ES-I3 (cell line): Measurements from ENCODE around the gene RNF135.
"Not testable (repeated sequence)": the region's sequence is repeated elsewhere in the genome, so short reads cannot be mapped to it uniquely, and the experiment has no call there.

Experiments
- H3K36me3 ChIP-seq: 2 replicates; pipeline ENCODE4 v1.6.1; 2013; ENCODE audit warnings: mild to moderate bottlenecking, low read length, control low read depth, moderate library complexity; ENCODE audit not compliant: insufficient read depth
- H3K4me1 ChIP-seq: 2 replicates; pipeline ENCODE4 v1.6.1; 2013; ENCODE audit warnings: mild to moderate bottlenecking, control low read depth, low read length; ENCODE audit not compliant: insufficient read depth
- H3K9ac ChIP-seq: 2 replicates; pipeline ENCODE4 v1.6.1; 2013; ENCODE audit warnings: low read depth, mild to moderate bottlenecking, low read length, moderate library complexity
- H3K9me3 ChIP-seq: 2 replicates; pipeline ENCODE4 v1.6.1; 2013; ENCODE audit warnings: mild to moderate bottlenecking, low read length, moderate library complexity; ENCODE audit not compliant: control insufficient read depth, insufficient read depth

Gene RNF135, protein sequence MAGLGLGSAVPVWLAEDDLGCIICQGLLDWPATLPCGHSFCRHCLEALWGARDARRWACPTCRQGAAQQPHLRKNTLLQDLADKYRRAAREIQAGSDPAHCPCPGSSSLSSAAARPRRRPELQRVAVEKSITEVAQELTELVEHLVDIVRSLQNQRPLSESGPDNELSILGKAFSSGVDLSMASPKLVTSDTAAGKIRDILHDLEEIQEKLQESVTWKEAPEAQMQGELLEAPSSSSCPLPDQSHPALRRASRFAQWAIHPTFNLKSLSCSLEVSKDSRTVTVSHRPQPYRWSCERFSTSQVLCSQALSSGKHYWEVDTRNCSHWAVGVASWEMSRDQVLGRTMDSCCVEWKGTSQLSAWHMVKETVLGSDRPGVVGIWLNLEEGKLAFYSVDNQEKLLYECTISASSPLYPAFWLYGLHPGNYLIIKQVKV

DNA sequence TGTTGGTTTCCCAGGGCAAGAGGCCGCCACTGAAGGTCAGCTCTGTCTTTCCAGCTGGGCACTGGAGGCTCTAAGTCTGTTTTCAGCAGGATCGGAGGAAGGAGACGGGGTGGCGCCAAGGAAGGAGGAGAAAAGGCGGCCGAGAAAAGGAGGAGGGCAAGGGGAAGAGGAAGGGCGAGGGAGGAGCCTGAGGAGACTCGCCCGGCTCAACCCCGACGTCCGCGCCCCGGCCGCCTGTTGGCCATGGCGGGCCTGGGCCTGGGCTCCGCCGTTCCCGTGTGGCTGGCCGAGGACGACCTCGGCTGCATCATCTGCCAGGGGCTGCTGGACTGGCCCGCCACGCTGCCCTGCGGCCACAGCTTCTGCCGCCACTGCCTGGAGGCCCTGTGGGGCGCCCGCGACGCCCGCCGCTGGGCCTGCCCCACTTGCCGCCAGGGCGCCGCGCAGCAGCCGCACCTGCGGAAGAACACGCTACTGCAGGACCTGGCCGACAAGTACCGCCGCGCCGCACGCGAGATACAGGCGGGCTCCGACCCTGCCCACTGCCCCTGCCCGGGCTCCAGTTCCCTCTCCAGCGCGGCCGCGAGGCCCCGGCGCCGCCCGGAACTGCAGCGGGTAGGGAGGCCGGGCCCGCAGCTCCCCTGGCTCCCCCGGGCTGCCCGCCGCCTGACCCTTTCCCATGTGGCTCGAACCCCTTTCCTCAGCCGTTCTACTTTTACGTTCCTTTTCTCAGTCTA, at the start of gene RNF135:
Gene RNF135 (plus strand): TSS at position 209 of the 737 bp plus-strand sequence. CDS start 35 bp downstream, at position 244.
- no peaks in the 10 kb centered on the region for H3K9me3 ChIP-seq
- H3K36me3 ChIP-seq: no peaks in the 10 kb centered on the region
- no peaks in the 10 kb centered on the region for H3K4me1 ChIP-seq
- peak within 1 kb of the TSS; percentile 89 for H3K9ac ChIP-seq

DNA sequence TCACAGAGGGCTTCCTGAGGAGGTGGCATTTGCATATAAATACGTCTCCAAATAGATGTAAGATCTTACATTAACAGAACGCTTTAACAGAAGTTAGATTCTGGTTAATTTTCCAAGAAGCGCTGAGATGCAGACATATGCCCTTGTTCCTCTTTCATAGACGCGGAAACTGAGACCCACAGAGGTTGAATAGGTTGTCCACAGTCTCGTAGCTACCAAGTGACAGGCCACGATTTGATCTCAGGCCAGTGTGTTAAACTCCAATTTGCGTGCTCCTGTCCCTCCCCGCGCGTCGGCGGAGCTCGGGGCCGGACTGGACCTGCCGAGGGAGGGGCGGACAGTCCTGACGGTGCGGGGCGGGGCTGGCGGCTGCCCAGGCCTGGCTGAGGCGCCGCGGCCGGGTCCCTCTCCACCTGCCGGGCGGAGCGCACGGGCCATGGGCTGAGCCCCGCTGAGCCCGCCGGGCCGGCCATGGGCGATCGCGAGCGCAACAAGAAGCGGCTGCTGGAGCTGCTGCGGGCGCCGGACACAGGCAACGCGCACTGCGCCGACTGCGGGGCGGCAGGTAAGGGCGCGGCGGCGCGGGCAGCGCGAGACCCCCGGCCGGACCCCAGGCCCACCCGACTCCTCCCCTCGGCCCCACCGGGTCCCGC, 49.2 kb upstream of the RNF135 start, which contains the start of gene ADAP2:
Gene ADAP2 (plus strand): TSS at position 402 of the 653 bp plus-strand sequence. CDS start 70 bp downstream, at position 472.
- peak within 1 kb of the TSS; percentile 53 for H3K9ac ChIP-seq
- no peaks in the 10 kb centered on the region for H3K36me3 ChIP-seq
- peaks cover 10% of the 10 kb centered on the region; the same call in 1 of the 2 replicates for H3K4me1 ChIP-seq
- no peaks in the 10 kb centered on the region for H3K9me3 ChIP-seq

DNA sequence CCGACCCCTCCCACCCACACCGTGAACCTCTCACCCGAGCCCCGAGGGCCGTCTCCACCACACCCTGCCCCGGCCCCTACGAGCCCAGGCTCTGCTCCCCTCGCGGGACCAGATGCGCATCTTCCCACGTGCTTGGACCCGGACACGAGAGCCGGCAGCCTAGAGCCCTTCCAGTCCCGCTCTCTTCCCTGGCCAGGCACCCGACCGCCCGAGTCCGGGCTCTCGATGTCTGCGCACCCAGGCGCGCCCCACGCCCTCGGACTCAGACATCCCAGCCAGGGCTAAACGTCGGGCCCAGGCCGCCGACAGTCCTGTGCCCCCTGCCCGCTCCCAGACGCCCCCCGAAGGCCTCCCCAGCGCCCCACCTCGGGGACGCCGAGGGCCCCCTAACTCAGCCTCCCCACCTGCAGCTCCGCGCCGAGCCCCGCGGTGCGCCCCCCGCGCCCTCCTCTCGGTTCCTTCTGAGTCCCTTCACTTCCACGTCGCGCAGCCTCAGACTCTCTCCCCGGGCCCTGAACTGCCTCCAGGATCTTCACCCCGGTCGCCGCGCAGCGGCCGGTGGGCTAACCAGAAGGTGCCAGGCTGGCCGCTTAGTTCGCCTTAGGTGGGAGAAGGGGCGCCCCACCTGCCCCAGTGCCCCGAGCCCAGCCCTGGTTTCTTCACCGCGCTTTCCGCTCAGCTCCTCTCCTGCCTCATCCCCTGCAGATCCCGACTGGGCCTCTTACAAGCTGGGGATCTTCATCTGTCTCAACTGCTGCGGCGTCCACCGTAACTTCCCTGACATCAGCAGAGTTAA, 48.4 kb upstream of the RNF135 start:
- Histone ChIP-seq H3K9me3 (no peaks in the 10 kb centered on the region), H3K4me1 (peaks cover 10% of the 10 kb centered on the region; the same call in 1 of the 2 replicates), H3K9ac (peak overlapping the region; percentile 53), H3K36me3 (no peaks in the 10 kb centered on the region)

DNA sequence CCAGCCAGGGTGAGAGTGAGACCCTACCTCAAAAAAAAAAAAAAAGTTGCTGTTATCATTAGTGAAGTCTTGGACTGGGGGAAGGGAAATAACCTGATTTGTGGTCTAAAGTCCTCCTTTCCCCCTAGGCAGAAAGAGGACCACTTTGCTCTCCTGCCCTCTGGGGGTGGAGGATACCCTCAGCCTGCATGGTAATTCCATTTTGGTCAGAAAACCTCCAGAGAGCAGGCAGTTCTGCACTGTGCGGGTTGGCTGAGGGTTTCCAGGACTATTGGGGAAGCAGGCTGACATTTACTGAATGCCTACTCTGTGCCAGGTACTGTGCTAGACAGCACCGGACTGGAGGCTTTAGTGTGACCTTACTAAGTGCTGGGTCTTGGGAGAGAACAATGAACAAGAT, 46.5 kb upstream of the RNF135 start:
- no peak overlapping the region for H3K9ac ChIP-seq
- no peaks in the 10 kb centered on the region for H3K9me3 ChIP-seq
- H3K36me3 ChIP-seq: no peaks in the 10 kb centered on the region
- H3K4me1 ChIP-seq: peaks cover 10% of the 10 kb centered on the region; the same call in 1 of the 2 replicates

DNA sequence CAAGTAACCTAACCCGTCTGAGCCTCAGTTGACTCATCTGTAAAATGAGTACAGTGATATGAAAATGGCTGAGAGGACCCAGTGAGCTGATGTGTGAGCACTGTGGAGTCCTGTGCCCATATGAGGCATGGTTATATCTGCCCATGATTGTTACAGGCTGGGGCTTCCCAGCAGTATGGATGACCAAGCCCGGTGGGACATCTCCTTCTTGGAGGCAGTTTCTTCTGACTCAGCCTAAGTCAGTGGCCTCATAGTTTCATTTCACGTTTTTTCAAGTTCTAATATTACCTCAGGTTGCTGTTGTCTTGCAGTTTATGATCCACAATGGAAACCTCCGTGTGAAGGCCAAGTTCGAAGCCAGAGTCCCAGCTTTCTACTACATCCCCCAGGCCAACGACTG, 44.3 kb upstream of the RNF135 start:
- Histone ChIP-seq H3K9ac (no peak overlapping the region), H3K9me3 (no peaks in the 10 kb centered on the region), H3K36me3 (no peaks in the 10 kb centered on the region), H3K4me1 (no peaks in the 10 kb centered on the region)

DNA sequence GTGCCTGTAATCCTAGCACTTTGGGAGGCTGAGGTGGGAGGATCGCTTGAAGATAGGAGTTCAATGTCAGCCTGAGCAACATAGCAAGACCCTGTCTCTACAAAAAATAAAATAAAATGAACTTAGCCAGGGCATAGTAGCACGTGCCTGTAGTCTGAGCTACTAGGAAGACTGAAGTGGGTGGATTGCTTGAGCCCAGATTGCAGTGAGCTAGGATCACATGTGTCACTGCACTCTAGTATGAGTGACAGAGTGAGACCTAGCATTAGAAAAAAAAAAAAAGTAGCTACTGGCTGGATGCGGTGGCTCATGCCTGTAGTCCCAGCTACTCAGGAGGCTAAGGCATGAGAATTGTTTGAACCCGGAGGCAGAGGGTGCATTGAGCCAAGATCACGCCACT, 43.1 kb upstream of the RNF135 start:
- H3K36me3 ChIP-seq: no peaks in the 10 kb centered on the region
- H3K9me3 ChIP-seq: no peaks in the 10 kb centered on the region
- H3K4me1 ChIP-seq: no peaks in the 10 kb centered on the region
- H3K9ac ChIP-seq: no peak overlapping the region

DNA sequence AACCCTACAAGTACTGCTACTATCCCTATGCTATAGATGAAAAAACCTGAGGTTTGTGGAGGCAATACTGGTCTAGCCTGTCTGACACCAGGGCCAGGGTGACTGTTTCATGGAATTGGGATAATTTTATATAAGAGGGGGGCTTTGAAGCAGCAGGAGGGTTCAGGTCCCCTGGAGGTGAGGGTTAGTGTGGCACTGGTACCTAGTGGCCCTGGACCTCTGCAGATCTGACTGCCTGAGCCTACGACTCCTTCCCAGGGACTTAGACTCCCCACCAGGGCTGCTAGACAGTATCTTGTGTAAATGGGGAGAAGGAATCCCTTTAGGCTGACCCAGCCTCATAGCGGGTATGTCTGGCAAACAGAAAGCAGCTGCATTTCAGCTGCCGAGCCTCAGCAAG, 42.3 kb upstream of the RNF135 start:
- H3K9ac ChIP-seq: no peak overlapping the region

DNA sequence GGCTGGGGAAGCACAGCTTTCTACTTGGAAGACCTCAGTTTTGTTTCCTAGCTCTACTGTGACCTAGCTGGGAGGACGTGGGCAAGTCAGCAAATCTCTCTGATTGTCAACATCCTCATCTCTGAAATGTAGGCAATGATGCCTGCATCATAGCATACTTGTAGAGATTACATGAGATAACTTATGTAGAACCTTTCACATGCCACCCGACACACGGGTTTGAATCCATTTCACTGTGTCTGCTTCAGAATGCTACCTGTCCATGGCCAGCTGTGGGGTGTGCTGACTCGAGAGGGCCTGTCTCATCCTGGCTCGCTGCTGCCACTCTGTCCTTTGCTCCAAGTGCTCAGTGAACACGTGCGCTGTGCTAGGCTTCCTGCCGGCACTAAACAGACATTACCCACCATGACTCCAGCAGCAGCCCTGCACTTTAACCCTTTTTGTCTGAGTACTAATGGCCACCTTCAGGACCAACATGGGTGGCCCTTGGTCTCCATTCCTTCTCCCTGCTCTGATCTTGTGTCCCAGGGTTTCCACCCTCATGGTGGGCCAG, 41.7 kb upstream of the RNF135 start:
- Histone ChIP-seq H3K36me3 (no peaks in the 10 kb centered on the region), H3K9ac (no peak overlapping the region), H3K4me1 (no peaks in the 10 kb centered on the region), H3K9me3 (no peaks in the 10 kb centered on the region)

More for the DNA sequence above, 42.3 kb upstream of the RNF135 start:
- no peaks in the 10 kb centered on the region for H3K4me1 ChIP-seq
- no peaks in the 10 kb centered on the region for H3K9me3 ChIP-seq
- no peaks in the 10 kb centered on the region for H3K36me3 ChIP-seq

DNA sequence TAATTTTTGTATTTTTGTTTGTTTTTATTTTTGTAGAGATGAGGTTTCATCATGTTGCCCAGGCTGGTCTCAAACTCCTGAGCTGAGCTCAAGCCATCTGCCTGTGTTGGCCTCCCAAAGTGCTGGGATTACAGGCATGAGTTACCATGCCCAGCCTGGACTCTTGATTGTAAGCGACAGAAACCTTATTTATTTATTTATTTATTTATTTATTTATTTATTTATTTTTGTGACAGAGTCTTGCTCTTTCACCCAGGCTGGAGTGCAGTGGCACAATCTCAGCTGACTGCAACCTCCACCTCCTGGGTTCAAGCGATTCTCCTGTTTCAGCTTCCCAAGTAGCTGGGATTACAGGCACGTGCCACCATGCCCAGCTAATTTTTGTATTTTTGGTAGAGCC, 41.0 kb upstream of the RNF135 start:
- H3K4me1 ChIP-seq, H3K9me3 ChIP-seq: not testable (repeated sequence)

DNA sequence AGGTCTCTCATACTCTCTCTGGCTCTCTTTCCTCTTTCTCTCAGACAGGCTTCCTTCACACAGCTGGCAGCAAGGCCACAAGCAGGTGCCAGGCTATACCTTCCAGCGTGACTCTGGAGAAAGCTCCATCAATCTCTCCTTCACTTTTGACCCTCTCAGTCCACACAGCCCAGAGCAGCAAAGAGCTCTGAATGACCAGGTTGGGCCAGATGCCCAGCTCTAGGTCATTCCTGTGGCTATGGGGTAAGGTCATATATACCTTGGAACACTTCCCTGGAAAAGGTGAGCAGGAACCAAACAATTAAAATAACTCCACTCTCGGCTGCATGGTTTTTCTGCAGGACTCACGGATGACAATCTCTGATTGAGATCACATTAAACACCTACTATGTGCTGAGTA, 40.3 kb upstream of the RNF135 start:
- Histone ChIP-seq H3K9ac (no peak overlapping the region), H3K4me1 (no peaks in the 10 kb centered on the region), H3K9me3 (no peaks in the 10 kb centered on the region), H3K36me3 (no peaks in the 10 kb centered on the region)

More for the DNA sequence above, 41.0 kb upstream of the RNF135 start:
- H3K36me3 ChIP-seq, H3K9ac ChIP-seq: not testable (repeated sequence)

DNA sequence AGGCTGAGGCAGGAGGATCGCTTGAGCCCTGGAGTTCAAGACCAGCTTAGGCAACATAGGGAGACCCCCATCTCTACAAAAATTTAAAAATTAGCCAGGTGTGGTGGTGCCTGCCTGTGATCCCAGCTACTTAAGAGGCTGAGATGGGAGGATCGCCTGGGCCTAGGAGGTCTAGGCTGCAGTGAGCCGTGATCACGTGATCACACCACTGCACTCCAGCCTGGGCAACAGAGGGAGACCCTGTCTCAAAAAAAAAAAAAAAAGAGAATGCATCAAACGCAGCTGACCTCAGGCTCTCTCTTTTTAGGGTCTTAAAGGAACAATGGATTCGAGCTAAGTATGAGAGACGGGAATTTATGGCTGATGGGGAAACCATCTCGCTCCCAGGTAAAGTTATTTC, 39.3 kb upstream of the RNF135 start:
- not testable (repeated sequence) for H3K9ac ChIP-seq, H3K4me1 ChIP-seq, H3K9me3 ChIP-seq

DNA sequence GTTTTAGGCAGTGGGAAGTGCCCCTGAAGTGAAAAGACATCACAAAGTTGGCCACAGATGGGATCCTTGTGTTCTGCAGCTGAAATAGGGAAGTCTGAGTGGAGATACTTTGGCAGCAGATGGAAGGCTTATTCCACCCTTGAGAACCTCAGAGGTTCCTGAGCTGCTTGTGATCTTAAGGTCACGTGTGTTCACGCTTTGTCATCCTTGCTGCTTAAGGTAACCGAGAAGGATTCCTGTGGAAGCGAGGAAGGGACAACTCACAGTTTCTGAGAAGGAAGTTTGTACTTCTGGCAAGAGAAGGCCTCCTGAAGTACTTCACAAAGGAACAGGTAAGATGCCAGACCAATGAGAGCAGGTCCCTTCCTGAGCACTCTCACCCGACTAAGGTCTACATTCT, 36.9 kb upstream of the RNF135 start:
- Histone ChIP-seq H3K9ac (no peak overlapping the region), H3K9me3 (no peaks in the 10 kb centered on the region), H3K36me3 (no peaks in the 10 kb centered on the region), H3K4me1 (no peaks in the 10 kb centered on the region)

More for the DNA sequence above, 39.3 kb upstream of the RNF135 start:
- H3K36me3 ChIP-seq: not testable (repeated sequence)

DNA sequence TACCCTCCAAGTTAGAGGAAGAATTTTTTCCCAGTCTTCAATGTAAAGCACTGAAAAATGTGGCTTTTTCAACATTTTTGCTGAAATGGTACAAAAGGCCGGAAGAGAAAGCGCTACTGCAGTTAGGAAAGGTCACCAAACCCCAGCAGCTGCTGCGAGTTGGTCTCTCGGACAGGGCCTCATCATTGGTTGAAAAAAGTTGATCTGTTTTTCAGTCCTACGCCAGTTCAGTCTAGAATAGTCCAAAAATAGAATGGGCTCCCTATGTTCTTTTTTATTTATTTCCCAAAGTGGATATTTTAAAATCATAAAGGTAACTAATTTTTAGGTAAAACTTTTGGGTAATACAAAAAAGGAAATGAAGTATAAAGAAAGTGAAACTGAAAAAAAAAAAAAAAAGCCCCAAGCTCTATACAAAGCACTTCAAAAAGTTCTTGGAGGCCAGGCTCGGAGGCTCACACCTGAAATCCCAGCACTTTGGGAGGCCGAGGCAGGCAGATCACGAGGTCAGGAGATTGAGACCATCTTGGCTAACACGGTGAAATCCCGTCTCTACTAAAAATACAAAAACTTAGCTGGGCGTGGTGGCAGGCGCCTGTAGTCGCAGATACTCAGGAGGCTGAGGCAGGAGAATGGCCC, 31.7 kb upstream of the RNF135 start:
- Histone ChIP-seq H3K4me1 (no peaks in the 10 kb centered on the region), H3K9me3 (no peaks in the 10 kb centered on the region), H3K9ac (no peak overlapping the region), H3K36me3 (no peaks in the 10 kb centered on the region)
